Pancreas (tissue), 10 donors: ENCODE results near the gene GAGE13. TPM values are rescaled to one million over a fixed set of nuclear protein-coding genes. Genes with fewer than 3 reads are reported as not detected.
A peak's percentile ranks its signal among the peaks of the same experiment; 100 is the strongest.
"Not testable (repeated sequence)": the region's sequence is repeated elsewhere in the genome, so short reads cannot be mapped to it uniquely, and the experiment has no call there.

Experiments
- ATAC-seq, 4 donors: fragments of 200-7000 bp; cut with Tn5 transposase; one replicate each; pipeline versions ENCODE4 v1.8.0 to v1.9.1; 2020; ENCODE audit warnings: mild to moderate bottlenecking in 4 of 4, moderate library complexity in 4 of 4
- DNase-seq, 6 donors: peaks; one replicate each; pipeline ENCODE4 v3.0.0-alpha.2; 2020
- FAIRE-seq: peaks from 2 replicates; lab custom pipeline; 2012; peaks lifted over from hg19 to GRCh38; lab: Jason Lieb, UNC
- H3K27ac ChIP-seq, 4 donors: fragments of 200-600 bp; sonication (generic); 1 replicate in 3 of 4; 2 replicates in 1 of 4; pipeline versions ENCODE4 v1.5.0 to v1.8.0; 2020
- H3K27me3 ChIP-seq, 4 donors: fragments of 200-600 bp; one replicate each; pipeline ENCODE4 v1.8.0; 2021
- H3K36me3 ChIP-seq, 3 donors: fragments of 200-600 bp; sonication (generic) in 1 of 3; one replicate each; pipeline versions ENCODE4 v1.5.0 to v1.8.0; 2020 to 2021
- H3K4me1 ChIP-seq, 3 donors: fragments of 200-600 bp; one replicate each; pipeline ENCODE4 v1.8.0; 2021
- H3K4me3 ChIP-seq, 4 donors: fragments of 200-600 bp; sonication (generic) in 2 of 4; one replicate each; pipeline versions ENCODE4 v1.5.0 to v1.8.0; 2020 to 2021
- H3K9me3 ChIP-seq, 4 donors: fragments of 200-600 bp; one replicate each; pipeline ENCODE4 v1.8.0; 2021
- WGBS, 2 donors: extraction: QIAGEN DNeasy Blood & Tissue Kit; methylation state at CpG; one replicate each; pipeline ENCODE4 v1.1.7; 2013; 5-methylcytosine and 5-hydroxymethylcytosine counted together
- intact Hi-C, 3 donors: fragments of 100-400 bp; cut with DNase I; formaldehyde crosslinking; loops; one replicate each; pipeline versions ENCODE4 v1.11.1 to v1.14.2; 2022
- polyA plus RNA-seq, 2 donors: library from polyadenylated mRNA; stranded (reverse); fragments of 200-250 nt; gene quantifications; one replicate each; pipeline ENCODE4 v1.2.3, GENCODE V29; 2013
- total RNA-seq, 6 donors: library from RNA; stranded (reverse); fragmentation: NEBNext Ultra II Directional in 4 of 6; extraction: Animal tissue kit (Norgen Biotek cat#: 25700) in 4 of 6; gene quantifications; one replicate each; pipeline versions ENCODE4 v1.2.1 to v1.2.4, GENCODE V29; 2021 to 2023
- TF ChIP-seq, protein P1 (sequence below), 4 donors: fragments of 200-600 bp; sonication (generic) in 3 of 4; IDR thresholded peaks; one replicate each; pipeline versions ENCODE4 v1.5.0 to v1.8.0; 2021; ENCODE audit warnings: antibody characterized with exemption in 4 of 4
- donor health status: healthy with polysubstance abuse.
- donor health status: DM: no; HTN: no; CAD: no; lungs with moderate emphysema.
- donor health status: DM: no; HTN: no; CAD: no.
- donor health status: control.
- donor health status: control.
- donor health status: Bipolar disorder and iron deficiency.
- donor health status: DM: yes; HTN: yes; CAD: no.
- donor health status: DM: no; HTN: no; CAD: no.
- donor health status: DM: no; HTN: no; CAD: no.
- donor health status: DM: yes; HTN: yes; CAD: no.

GAGE13 gene, protein sequence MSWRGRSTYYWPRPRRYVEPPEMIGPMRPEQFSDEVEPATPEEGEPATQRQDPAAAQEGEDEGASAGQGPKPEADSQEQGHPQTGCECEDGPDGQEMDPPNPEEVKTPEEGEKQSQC
- total RNA-seq (not detected), polyA plus RNA-seq (not detected)

GRCh38 chrX:49331282-49331681 lies at the start of gene GAGE13:
GAGE13 (plus strand) TSS chrX:49331582; CDS start chrX:49332738, 1,156 bp downstream.
- FAIRE-seq: not testable (repeated sequence)
- no CpG with 5 or more reads among the region's 16 CpGs for WGBS, 2 donors

GRCh38 chrX:49282647-49283011 lies 48.8 kb upstream of the GAGE13 start:
- intact Hi-C loops: no loop called here
- no peak for DNase-seq
- Histone ChIP-seq H3K9me3 (no peaks in the 10 kb centered on the region), H3K27ac (no peak overlapping the region), H3K4me1 (no peaks in the 10 kb centered on the region), H3K36me3 (no peaks in the 10 kb centered on the region), H3K27me3 (peaks cover 0 to 6% (median 0%) of the 10 kb centered on the region in 4 donors), H3K4me3 (no peak overlapping the region)
- WGBS, 2 donors: 51 to 59% methylated on average over 11 of the region's 11 CpGs
- FAIRE-seq: no peak
- TF ChIP-seq, protein P1, sequence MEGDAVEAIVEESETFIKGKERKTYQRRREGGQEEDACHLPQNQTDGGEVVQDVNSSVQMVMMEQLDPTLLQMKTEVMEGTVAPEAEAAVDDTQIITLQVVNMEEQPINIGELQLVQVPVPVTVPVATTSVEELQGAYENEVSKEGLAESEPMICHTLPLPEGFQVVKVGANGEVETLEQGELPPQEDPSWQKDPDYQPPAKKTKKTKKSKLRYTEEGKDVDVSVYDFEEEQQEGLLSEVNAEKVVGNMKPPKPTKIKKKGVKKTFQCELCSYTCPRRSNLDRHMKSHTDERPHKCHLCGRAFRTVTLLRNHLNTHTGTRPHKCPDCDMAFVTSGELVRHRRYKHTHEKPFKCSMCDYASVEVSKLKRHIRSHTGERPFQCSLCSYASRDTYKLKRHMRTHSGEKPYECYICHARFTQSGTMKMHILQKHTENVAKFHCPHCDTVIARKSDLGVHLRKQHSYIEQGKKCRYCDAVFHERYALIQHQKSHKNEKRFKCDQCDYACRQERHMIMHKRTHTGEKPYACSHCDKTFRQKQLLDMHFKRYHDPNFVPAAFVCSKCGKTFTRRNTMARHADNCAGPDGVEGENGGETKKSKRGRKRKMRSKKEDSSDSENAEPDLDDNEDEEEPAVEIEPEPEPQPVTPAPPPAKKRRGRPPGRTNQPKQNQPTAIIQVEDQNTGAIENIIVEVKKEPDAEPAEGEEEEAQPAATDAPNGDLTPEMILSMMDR (IDR thresholded peaks at IDR 0.05): no peak
- ATAC-seq: peak in 2 of 4 donors; percentile 38 to 49

More at GRCh38 chrX:49331282-49331681, at the start of gene GAGE13:
- H3K36me3 ChIP-seq, H3K9me3 ChIP-seq, H3K4me3 ChIP-seq, DNase-seq, H3K4me1 ChIP-seq, ATAC-seq, intact Hi-C loops, H3K27ac ChIP-seq, H3K27me3 ChIP-seq: not testable (repeated sequence)

GRCh38 chrX:49284212-49284611 lies 47.2 kb upstream of the GAGE13 start:
- whole genome bisulfite sequencing, 2 donors: 74 to 96% methylated on average over 3 of the region's 3 CpGs
- DNase-seq (no peak), FAIRE-seq (peak; percentile 34), ATAC-seq (no peak)
- Histone ChIP-seq H3K4me3 (no peak overlapping the region), H3K27me3 (peaks cover 0 to 6% (median 0%) of the 10 kb centered on the region in 4 donors), H3K4me1 (no peaks in the 10 kb centered on the region), H3K27ac (no peak overlapping the region), H3K36me3 (no peaks in the 10 kb centered on the region), H3K9me3 (no peaks in the 10 kb centered on the region)
- intact Hi-C loops: no loop called here
- TF ChIP-seq, protein P1 (IDR thresholded peaks at IDR 0.05): no peak

- intact Hi-C loops: no loop called here
- Histone ChIP-seq H3K27me3 (peaks cover 0 to 6% (median 0%) of the 10 kb centered on the region in 4 donors), H3K9me3 (no peaks in the 10 kb centered on the region), H3K27ac (no peak overlapping the region), H3K4me1 (no peaks in the 10 kb centered on the region), H3K36me3 (no peaks in the 10 kb centered on the region), H3K4me3 (no peak overlapping the region)
- DNase-seq: no peak
- TF ChIP-seq, protein P1 (IDR thresholded peaks at IDR 0.05): no peak
- no peak for FAIRE-seq
- WGBS, 2 donors: 84 to 93% methylated on average over 18 of the region's 18 CpGs
- ATAC-seq: no peak
Observed at GRCh38 chrX:49286136-49286535, 45.2 kb upstream of the GAGE13 start.

DNA sequence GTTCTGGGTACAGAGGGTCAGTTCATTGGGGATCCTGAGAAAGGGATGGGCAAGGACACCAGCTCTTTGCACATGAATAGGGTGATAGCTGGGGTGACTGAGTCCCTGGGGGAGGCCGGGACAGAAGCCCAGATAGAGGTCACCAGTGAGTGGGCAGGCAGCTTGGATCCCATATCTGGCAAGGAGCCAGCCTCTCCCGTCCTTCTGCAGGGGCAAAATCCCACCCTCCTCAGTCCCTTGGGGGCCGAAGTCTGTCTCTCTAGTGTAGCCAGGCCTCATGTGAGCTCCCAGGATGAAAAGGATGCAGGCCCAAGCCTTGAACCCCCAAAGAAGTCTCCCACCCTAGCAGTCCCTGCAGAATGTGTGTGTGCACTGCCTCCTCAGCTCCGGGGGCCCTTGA lies 44.8 kb upstream of the GAGE13 start:
- intact Hi-C loops: no loop called here
- no peak overlapping the region for H3K4me3 ChIP-seq
- ATAC-seq (no peak), FAIRE-seq (no peak), DNase-seq (no peak)
- peaks cover 0 to 6% (median 0%) of the 10 kb centered on the region in 4 donors for H3K27me3 ChIP-seq
- H3K4me1 ChIP-seq: no peaks in the 10 kb centered on the region
- H3K27ac ChIP-seq: no peak overlapping the region
- WGBS, 2 donors: 48 to 64% methylated on average over 4 of the region's 4 CpGs
- H3K9me3 ChIP-seq: no peaks in the 10 kb centered on the region
- H3K36me3 ChIP-seq: no peaks in the 10 kb centered on the region
- TF ChIP-seq, protein P1 (IDR thresholded peaks at IDR 0.05): no peak
